GM18508 (cell line): Measurements from ENCODE around the gene CBL.
"Not testable (repeated sequence)": the region's sequence is repeated elsewhere in the genome, so short reads cannot be mapped to it uniquely, and the experiment has no call there.

Source experiments
- ATAC-seq: cut with Tn5 transposase; IDR thresholded peaks from one replicate; pipeline ENCODE4 v1.9.1; 2021; ENCODE audit warnings: moderate number of reproducible peaks; ENCODE audit not compliant: insufficient read depth, unreplicated experiment

CBL gene

GRCh38 chr11:119181677-119182412, 24.3 kb upstream of the CBL start:
- no peak for ATAC-seq

GRCh38 chr11:119184399-119184798, 21.7 kb upstream of the CBL start:
- ATAC-seq: not testable (repeated sequence)

GRCh38 chr11:119185981-119186634, 20.0 kb upstream of the CBL start:
- no peak for ATAC-seq

- no peak for ATAC-seq
Measured at GRCh38 chr11:119187123-119187892, 18.8 kb upstream of the CBL start.

GRCh38 chr11:119188067-119188466, 18.1 kb upstream of the CBL start:
- no peak for ATAC-seq

GRCh38 chr11:119188887-119189286, 17.3 kb upstream of the CBL start:
- no peak for ATAC-seq

- ATAC-seq: no peak
Measured at GRCh38 chr11:119189393-119189792, 16.7 kb upstream of the CBL start.

DNA sequence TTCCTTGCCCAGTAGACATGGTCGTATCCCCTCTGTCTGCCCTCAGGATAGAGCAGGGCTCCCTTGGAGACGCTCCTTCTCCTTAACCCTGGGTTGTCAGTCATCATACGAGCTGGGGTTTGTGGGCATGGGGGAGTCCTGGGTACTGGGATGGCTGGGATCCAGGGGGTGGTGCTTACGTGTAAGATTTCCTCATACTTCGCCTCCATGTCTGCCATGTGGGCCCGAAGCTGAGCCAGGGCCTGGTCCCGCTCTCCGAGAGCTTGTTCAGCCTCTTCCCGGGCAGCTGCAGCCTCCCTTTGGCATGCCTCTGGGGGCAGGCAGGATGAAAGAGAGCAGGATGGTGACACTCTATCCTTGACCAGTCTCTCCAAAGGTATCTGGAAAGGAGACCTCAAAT, 15.6 kb upstream of the CBL start:
- no peak for ATAC-seq

GRCh38 chr11:119191265-119191664, 14.9 kb upstream of the CBL start:
- not testable (repeated sequence) for ATAC-seq

DNA sequence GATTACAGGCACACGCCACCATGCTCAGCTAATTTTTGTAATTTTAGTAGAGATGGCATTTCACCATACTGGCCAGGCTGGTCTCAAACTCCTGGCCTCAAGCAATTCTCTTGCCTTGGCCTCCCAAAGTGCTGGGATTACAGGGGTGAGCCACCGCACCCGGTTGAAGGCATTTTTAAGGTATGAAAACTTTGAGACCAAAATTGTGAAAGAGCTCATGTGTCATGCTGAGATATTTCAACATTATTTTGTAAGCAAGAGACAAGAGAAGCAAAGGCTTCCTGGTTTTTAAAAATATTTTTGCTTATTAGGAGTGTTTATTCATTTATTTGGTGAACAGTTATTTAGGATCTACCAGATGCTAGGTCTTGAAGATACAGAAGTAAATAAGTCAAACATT, 14.0 kb upstream of the CBL start:
- no peak for ATAC-seq

GRCh38 chr11:119193001-119193400, 13.1 kb upstream of the CBL start:
- no peak for ATAC-seq

- ATAC-seq: no peak
Measured at GRCh38 chr11:119193626-119194025, 12.5 kb upstream of the CBL start.

GRCh38 chr11:119194811-119195440, 11.2 kb upstream of the CBL start:
- no peak for ATAC-seq

GRCh38 chr11:119195680-119196079, 10.5 kb upstream of the CBL start:
- no peak for ATAC-seq

GRCh38 chr11:119196833-119197483, 9.2 kb upstream of the CBL start:
- ATAC-seq: no peak

DNA sequence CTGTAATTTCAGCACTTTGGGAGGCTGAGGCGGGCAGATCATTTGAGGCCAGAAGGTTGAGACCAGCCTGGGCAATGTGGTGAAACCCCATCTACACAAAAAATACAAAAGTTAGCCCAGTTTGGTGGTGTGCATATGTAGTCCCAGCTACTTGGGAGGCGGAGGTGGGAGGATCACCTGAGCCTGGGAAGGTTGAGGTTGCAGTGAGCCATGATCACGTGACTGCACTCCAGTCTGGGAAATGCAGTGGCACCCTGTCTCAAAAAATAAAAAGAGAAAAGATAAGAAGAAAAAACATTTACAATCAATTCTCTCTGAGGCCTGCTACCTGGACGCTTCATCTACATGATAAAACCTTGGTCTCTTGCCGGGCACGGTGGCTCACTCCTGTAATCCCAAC, 7.2 kb upstream of the CBL start:
- ATAC-seq: no peak

DNA sequence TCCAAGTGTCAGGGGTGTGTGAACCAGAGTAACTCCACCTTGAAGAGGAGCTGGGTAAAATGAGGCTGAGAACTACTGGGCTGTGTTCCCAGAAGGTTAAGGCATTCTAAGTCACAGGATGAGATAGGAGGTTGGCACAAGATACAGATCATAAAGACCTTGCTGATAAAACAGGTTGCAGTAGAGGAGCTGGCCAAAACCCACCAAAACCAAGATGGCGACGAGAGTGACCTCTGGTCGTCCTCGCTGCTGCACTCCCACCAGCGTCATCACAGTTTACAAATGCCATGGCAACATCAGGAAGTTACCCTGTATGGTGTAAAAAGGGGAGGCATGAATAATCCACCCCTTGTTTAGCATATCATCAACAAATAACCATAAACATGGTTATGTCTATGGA, 4.9 kb upstream of the CBL start:
- not testable (repeated sequence) for ATAC-seq

DNA sequence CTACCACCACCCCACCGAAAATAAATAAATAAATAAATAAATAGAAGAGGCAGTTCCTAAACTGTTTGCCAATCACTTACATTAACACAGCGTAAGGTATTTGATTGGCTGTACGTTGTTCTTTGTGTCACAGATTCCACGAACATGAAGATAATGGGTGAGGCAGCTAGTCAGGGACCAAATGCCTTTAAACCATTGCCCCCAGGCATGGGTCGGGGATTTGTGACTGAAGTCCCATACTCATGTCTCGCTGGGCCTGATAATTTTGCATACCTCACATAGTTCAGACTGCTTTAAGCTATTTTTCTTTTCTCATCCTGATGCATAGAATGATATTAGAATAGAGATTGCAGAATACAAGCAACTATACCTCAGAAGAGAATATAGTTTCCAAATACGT, 3.6 kb upstream of the CBL start:
- no peak for ATAC-seq

- ATAC-seq: no peak
Measured at GRCh38 chr11:119204066-119204465, 2.1 kb upstream of the CBL start.

- ATAC-seq: no peak
Measured at GRCh38 chr11:119205080-119205479, 1.1 kb upstream of the CBL start.
